ENCODE measurements around the gene NEK7.

The NEK7 gene

DNA sequence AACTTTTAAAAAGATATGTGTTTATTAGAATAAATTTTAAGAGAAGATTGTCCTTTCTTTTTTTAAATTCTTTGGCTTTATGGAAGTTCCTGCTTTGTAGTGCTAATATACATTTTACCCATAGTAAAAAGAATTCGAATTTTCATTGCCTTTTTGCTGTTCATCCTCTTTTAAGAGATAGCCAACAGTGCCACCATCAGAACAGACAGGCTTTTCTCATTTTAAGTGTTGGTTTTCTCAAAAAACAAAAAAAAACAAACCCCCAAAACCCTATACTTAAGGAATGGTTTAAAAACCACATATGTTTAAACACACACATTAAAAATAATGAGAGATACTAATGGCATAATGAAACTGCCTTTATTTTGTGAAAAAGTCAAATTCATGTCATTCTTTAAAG lies 118.8 kb downstream of the NEK7 start:
- DNase-seq (ENCODE audit: low read depth), result no peak
- TF ChIP-seq, protein P1, sequence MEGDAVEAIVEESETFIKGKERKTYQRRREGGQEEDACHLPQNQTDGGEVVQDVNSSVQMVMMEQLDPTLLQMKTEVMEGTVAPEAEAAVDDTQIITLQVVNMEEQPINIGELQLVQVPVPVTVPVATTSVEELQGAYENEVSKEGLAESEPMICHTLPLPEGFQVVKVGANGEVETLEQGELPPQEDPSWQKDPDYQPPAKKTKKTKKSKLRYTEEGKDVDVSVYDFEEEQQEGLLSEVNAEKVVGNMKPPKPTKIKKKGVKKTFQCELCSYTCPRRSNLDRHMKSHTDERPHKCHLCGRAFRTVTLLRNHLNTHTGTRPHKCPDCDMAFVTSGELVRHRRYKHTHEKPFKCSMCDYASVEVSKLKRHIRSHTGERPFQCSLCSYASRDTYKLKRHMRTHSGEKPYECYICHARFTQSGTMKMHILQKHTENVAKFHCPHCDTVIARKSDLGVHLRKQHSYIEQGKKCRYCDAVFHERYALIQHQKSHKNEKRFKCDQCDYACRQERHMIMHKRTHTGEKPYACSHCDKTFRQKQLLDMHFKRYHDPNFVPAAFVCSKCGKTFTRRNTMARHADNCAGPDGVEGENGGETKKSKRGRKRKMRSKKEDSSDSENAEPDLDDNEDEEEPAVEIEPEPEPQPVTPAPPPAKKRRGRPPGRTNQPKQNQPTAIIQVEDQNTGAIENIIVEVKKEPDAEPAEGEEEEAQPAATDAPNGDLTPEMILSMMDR (IDR thresholded peaks at IDR 0.05; ENCODE audit: low read depth, low read length, missing control alignments), result peak; percentile 7
- H3K4me3 ChIP-seq (ENCODE audit: low read depth, low read length), result no peak overlapping the region

DNA sequence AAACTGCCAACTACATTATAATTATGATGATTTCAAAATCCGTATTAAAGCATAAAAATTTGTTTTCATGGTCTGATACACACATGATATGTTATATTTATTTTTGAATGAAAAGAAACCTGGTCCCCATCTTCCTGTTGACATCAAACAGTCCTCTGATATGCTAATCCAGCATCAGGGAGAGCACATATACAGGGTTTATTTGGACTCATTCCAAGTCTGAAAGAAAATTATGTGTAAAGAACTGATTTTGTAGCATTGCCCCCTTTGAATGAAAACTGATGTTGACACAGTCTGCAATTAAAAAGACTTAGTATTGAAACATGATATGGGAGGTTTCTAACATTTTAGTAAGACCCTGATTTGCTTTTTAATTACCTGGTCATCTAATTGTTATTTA lies 119.4 kb downstream of the NEK7 start:
- TF ChIP-seq, protein P1 (IDR thresholded peaks at IDR 0.05; ENCODE audit: low read depth, low read length, missing control alignments), result no peak
- no peak for DNase-seq (ENCODE audit: low read depth)
- no peak overlapping the region for H3K4me3 ChIP-seq (ENCODE audit: low read depth, low read length)

DNA sequence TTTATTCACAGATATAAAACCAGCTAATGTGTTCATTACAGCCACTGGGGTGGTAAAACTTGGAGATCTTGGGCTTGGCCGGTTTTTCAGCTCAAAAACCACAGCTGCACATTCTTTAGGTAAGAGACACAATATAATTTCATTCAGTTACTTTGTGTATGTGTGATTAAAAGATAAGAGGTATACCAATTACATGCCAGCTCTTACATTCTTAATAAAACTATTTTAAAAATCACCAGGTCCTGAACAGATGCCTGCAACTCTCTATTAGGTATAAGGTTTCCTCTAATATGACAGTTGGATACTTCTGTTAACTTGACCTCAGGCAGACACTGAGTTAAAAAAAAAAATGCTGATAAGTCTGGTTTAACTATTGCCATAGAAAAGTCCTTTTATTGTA lies 122.1 kb downstream of the NEK7 start:
- no peak overlapping the region for H3K4me3 ChIP-seq (ENCODE audit: low read depth, low read length)
- no peak for DNase-seq (ENCODE audit: low read depth)
- TF ChIP-seq, protein P1 (IDR thresholded peaks at IDR 0.05; ENCODE audit: low read depth, low read length, missing control alignments), result no peak

DNA sequence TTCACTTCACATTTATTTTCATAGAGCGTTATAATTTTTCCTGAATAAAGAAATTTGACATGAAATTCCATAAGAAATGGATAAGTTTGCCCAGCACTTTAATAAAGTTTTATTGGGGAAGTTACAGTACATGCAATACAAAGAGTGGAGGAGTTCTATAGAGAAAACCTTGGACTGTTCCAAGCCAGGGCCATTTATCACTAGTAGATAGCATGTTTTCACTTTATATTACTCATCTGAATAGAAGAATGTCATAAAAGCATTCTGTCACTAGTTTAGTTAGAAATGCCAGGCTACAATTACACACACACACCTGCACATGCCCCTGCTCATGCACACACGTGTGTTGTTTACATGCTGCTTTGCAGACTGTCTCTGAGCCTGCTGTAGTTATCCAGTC lies 123.3 kb downstream of the NEK7 start:
- H3K4me3 ChIP-seq (ENCODE audit: low read depth, low read length), result no peak overlapping the region
- TF ChIP-seq, protein P1 (IDR thresholded peaks at IDR 0.05; ENCODE audit: low read depth, low read length, missing control alignments), result no peak
- DNase-seq (ENCODE audit: low read depth), result no peak

DNA sequence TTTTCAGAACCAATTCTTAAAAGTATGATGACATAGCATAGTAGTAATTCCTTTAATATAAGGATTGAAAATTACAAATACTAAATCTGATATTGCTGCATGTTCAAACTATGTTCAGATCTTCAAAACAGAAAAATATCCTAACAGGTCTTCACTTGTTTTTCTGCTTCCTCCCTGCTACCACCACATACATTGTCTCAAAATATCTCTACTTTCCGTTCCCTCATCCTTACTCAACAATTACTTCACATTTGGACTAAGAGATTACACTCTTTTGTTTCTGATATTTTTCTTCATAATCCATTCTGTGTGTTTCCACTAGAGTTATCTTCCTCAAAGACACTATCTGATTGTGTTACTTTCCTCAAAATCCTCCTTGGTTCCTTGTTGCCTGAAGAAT lies 125.1 kb downstream of the NEK7 start:
- TF ChIP-seq, protein P1 (IDR thresholded peaks at IDR 0.05; ENCODE audit: low read depth, low read length, missing control alignments), result no peak
- no peak overlapping the region for H3K4me3 ChIP-seq (ENCODE audit: low read depth, low read length)
- no peak for DNase-seq (ENCODE audit: low read depth)

DNA sequence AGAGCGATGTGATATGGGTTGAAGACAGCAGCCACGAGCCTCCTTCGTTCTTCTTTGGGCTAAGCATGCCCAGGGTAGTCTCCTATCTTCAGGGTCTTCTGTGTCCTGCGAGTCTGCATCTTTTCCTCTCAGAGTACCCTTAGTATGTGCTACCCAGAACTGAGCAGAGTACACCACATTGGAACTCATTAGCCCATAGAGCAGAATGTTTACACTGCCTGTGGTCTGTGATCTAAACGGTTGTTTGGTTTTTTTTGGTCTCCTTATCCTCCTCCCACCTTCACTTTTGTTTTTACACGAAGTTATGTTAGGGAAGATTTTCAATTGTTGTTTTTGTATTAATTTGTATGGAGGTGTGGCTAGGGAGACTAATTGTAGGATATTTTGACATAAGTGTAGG lies 126.4 kb downstream of the NEK7 start:
- TF ChIP-seq, protein P1 (IDR thresholded peaks at IDR 0.05; ENCODE audit: low read depth, low read length, missing control alignments), result no peak
- no peak for DNase-seq (ENCODE audit: low read depth)
- no peak overlapping the region for H3K4me3 ChIP-seq (ENCODE audit: low read depth, low read length)

DNA sequence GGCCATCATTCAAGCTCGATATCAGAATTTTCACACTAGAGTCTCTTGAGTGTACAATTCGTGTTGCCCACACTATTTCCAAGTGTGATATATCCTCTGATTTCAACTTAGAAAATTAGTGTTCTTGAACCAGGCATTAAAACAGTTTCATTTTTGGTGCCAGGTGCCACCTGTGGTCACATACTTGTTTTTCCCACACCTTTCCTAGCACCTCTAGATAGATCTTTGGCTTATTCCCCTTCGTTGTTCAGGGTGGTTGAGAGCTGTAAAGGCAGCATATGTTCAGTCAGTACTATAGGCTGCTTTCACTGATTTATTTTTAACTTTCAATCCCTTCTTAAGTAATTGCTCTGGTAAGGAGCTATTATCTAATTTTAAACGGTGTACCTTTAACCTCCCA lies 131.1 kb downstream of the NEK7 start:
- TF ChIP-seq, protein P1 (IDR thresholded peaks at IDR 0.05; ENCODE audit: low read depth, low read length, missing control alignments), result no peak
- H3K4me3 ChIP-seq (ENCODE audit: low read depth, low read length), result no peak overlapping the region
- DNase-seq (ENCODE audit: low read depth), result no peak
